Transverse colon (tissue), 4 donors: ENCODE results near the gene JAM3.

Experiments
- CTCF ChIP-seq, 5 experiments: fragments of 200-600 bp in 3 of 5; fragments of 450-650 bp in 2 of 5; sonication (generic) in 3 of 5; IDR thresholded peaks; 1 replicate in 2 of 5; 2 replicates in 3 of 5; pipeline ENCODE4 v1.5.1; 2016 to 2017; ENCODE audit warnings: antibody characterized with exemption in 5 of 5, inconsistent platforms in 3 of 5, mild to moderate bottlenecking in 2 of 5, moderate library complexity in 1 of 5
- EP300 ChIP-seq: sonication (generic); formaldehyde crosslinking; IDR thresholded peaks from one replicate; pipeline ENCODE4 v1.6.1; 2017; ENCODE audit warnings: antibody characterized with exemption, low read depth
- POLR2A ChIP-seq: fragments of 450-650 bp; IDR thresholded peaks from one replicate; pipeline ENCODE4 v1.6.1; 2016; ENCODE audit warnings: antibody characterized with exemption, mild to moderate bottlenecking, moderate library complexity
- POLR2AphosphoS5 ChIP-seq, 3 donors: sonication (generic); formaldehyde crosslinking; IDR thresholded peaks; one replicate each; pipeline ENCODE4 v1.6.1; 2016; ENCODE audit warnings: antibody characterized with exemption in 3 of 3

- TF ChIP-seq CTCF (IDR thresholded peaks at IDR 0.05): no peak
- peak in 1 of 3 donors; percentile 11 for TF ChIP-seq POLR2AphosphoS5 (IDR thresholded peaks at IDR 0.05)
- TF ChIP-seq POLR2A: no peak
- no peak for TF ChIP-seq EP300
These were observed 28.2 kb upstream of the JAM3 start for GRCh38 chr11:134040386-134041302.
